ENCODE data around the gene NLRP7. TPM values are rescaled to one million over a fixed set of nuclear protein-coding genes. Genes with fewer than 3 reads are reported as not detected.

The NLRP7 gene
- total and polyA plus RNA-seq, 2 donors (not counting 1 experiment from before 2014, with no cell fraction given) = 0.07 to 0.13 TPM

DNA sequence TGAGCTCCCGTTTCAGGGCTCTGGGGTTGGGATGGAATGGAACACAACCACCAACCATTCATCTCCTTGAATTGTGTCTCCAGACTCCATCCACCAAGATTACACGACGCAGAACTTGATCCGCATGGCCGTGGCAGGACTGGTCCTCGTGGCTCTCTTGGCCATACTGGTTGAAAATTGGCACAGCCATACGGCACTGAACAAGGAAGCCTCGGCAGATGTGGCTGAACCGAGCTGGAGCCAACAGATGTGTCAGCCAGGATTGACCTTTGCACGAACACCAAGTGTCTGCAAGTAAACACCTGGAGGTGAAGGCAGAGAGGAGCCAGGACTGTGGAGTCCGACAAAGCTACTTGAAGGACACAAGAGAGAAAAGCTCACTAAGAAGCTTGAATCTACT is 57.8 kb downstream of the NLRP7 start:
- TF ChIP-seq, protein P1, sequence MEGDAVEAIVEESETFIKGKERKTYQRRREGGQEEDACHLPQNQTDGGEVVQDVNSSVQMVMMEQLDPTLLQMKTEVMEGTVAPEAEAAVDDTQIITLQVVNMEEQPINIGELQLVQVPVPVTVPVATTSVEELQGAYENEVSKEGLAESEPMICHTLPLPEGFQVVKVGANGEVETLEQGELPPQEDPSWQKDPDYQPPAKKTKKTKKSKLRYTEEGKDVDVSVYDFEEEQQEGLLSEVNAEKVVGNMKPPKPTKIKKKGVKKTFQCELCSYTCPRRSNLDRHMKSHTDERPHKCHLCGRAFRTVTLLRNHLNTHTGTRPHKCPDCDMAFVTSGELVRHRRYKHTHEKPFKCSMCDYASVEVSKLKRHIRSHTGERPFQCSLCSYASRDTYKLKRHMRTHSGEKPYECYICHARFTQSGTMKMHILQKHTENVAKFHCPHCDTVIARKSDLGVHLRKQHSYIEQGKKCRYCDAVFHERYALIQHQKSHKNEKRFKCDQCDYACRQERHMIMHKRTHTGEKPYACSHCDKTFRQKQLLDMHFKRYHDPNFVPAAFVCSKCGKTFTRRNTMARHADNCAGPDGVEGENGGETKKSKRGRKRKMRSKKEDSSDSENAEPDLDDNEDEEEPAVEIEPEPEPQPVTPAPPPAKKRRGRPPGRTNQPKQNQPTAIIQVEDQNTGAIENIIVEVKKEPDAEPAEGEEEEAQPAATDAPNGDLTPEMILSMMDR (IDR thresholded peaks at IDR 0.05) = no peak
- TF ChIP-seq EZH2 (IDR thresholded peaks at IDR 0.05; ENCODE audit: borderline replicate concordance, insufficient read depth, low read depth, low read length, poor library complexity, severe bottlenecking) = no peak
- Histone ChIP-seq H3K4me2 (replicated peaks; ENCODE audit: low read depth, low read length, poor library complexity, severe bottlenecking) (no peak overlapping the region), H3K9me3 (ENCODE audit: control extremely low read depth in 1 of 3, control insufficient read depth in 2 of 3, insufficient read depth in 1 of 3, low read length in 2 of 3) (no peaks in the 10 kb centered on the region), H3K9ac (ENCODE audit: low read length) (no peak overlapping the region), H3K4me1 (ENCODE audit: control insufficient read depth in 2 of 2, insufficient read depth in 2 of 2, low read length in 2 of 2) (no peaks in the 10 kb centered on the region), H3K4me3 (ENCODE audit: control extremely low read depth in 1 of 5, extremely low read depth in 1 of 5, insufficient read depth in 1 of 5, low read depth in 2 of 5, low read length in 4 of 5) (no peak overlapping the region), H3K36me3 (replicated peaks in 1 of 2; ENCODE audit: control extremely low read depth in 1 of 2, control insufficient read depth in 1 of 2, extremely low read depth in 1 of 2, insufficient read depth in 2 of 2, low read length in 1 of 2) (no peaks in the 10 kb centered on the region), H3K27me3 (replicated peaks in 1 of 4; ENCODE audit: control extremely low read depth in 1 of 4, control insufficient read depth in 3 of 4, insufficient read depth in 4 of 4, low read length in 3 of 4) (peaks cover 0 to 4% (median 0%) of the 10 kb centered on the region in 4 experiments), H4K20me1 (ENCODE audit: control insufficient read depth, insufficient read depth, low read length, poor library complexity, severe bottlenecking) (no peaks in the 10 kb centered on the region), H2AFZ (ENCODE audit: insufficient read depth, low read depth, low read length, poor library complexity, severe bottlenecking) (no peak overlapping the region), H3K27ac (ENCODE audit: low read length in 2 of 2) (no peak overlapping the region), H3K79me2 (ENCODE audit: control insufficient read depth, insufficient read depth, low read length) (no peaks in the 10 kb centered on the region)
- POLR2A ChIA-PET = no interaction called here
- WGBS (ENCODE audit: insufficient coverage) = 93% methylated on average over 10 of the region's 11 CpGs
- peaks cover 8% of the 10 kb centered on the region for H3K27me3 Mint-ChIP-seq
- intact Hi-C loops (cut with micrococcal nuclease) = no loop called here
- CTCF ChIA-PET = no interaction called here
- no peaks in the 10 kb centered on the region for H3K9me3 Mint-ChIP-seq (ENCODE audit: insufficient read depth)
- ATAC-seq (ENCODE audit: low read depth) (no peak), DNase-seq (no peak)
- no peak overlapping the region for H3K27ac Mint-ChIP-seq
- H3K4me1 Mint-ChIP-seq = no peaks in the 10 kb centered on the region
- H3K4me3 Mint-ChIP-seq = no peak overlapping the region

DNA sequence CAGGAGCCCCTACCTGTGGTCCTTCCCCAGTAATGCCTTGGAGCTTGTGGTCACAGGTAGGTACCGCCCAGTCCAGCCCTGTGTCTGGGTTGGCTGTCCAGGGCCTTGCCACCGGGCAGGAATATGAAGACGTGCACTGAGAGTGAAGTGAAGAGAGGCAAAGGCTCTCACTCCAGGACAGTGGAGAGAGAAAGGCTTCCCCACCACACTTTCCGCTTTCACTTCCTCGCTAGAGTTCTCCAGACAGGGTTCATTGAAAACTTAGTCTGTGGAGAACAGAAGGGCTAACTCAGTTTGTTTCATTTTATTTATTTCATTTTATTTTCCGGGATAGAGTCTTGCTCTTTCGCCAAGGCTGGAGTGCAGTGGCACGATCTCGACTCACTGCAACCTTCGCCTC is 59.1 kb downstream of the NLRP7 start:
- Mint-ChIP-seq H3K4me1 (no peaks in the 10 kb centered on the region), H3K27ac (no peak overlapping the region), H3K9me3 (ENCODE audit: insufficient read depth) (no peaks in the 10 kb centered on the region), H3K4me3 (no peak overlapping the region), H3K27me3 (peaks cover 8% of the 10 kb centered on the region)
- Histone ChIP-seq H3K4me2 (replicated peaks; ENCODE audit: low read depth, low read length, poor library complexity, severe bottlenecking) (no peak overlapping the region), H3K27me3 (replicated peaks in 1 of 4; ENCODE audit: control extremely low read depth in 1 of 4, control insufficient read depth in 3 of 4, insufficient read depth in 4 of 4, low read length in 3 of 4) (peaks cover 0 to 4% (median 0%) of the 10 kb centered on the region in 4 experiments), H3K36me3 (replicated peaks in 1 of 2; ENCODE audit: control extremely low read depth in 1 of 2, control insufficient read depth in 1 of 2, extremely low read depth in 1 of 2, insufficient read depth in 2 of 2, low read length in 1 of 2) (no peaks in the 10 kb centered on the region), H3K4me1 (ENCODE audit: control insufficient read depth in 2 of 2, insufficient read depth in 2 of 2, low read length in 2 of 2) (no peaks in the 10 kb centered on the region), H3K27ac (ENCODE audit: low read length in 2 of 2) (no peak overlapping the region), H3K79me2 (ENCODE audit: control insufficient read depth, insufficient read depth, low read length) (no peaks in the 10 kb centered on the region), H3K4me3 (ENCODE audit: control extremely low read depth in 1 of 5, extremely low read depth in 1 of 5, insufficient read depth in 1 of 5, low read depth in 2 of 5, low read length in 4 of 5) (no peak overlapping the region), H3K9ac (ENCODE audit: low read length) (no peak overlapping the region), H3K9me3 (ENCODE audit: control extremely low read depth in 1 of 3, control insufficient read depth in 2 of 3, insufficient read depth in 1 of 3, low read length in 2 of 3) (peaks cover 0 to 2% (median 0%) of the 10 kb centered on the region in 3 donors), H2AFZ (ENCODE audit: insufficient read depth, low read depth, low read length, poor library complexity, severe bottlenecking) (no peak overlapping the region), H4K20me1 (ENCODE audit: control insufficient read depth, insufficient read depth, low read length, poor library complexity, severe bottlenecking) (no peaks in the 10 kb centered on the region)
- ATAC-seq (ENCODE audit: low read depth) (no peak), DNase-seq (no peak)
- intact Hi-C loops (cut with micrococcal nuclease) = no loop called here
- TF ChIP-seq, protein P1 (IDR thresholded peaks at IDR 0.05) = no peak
- no peak for TF ChIP-seq EZH2 (IDR thresholded peaks at IDR 0.05; ENCODE audit: borderline replicate concordance, insufficient read depth, low read depth, low read length, poor library complexity, severe bottlenecking)
- POLR2A ChIA-PET = no interaction called here
- 98% methylated on average over 8 of the region's 10 CpGs for WGBS (ENCODE audit: insufficient coverage)
- CTCF ChIA-PET = no interaction called here
